GM18909 (cell line): ENCODE results near the gene EPHA3.

Experiments used
- ATAC-seq: cut with Tn5 transposase; IDR thresholded peaks from one replicate; pipeline ENCODE4 v1.9.1; 2021; ENCODE audit warnings: mild to moderate bottlenecking; ENCODE audit not compliant: unreplicated experiment, poor library complexity

Gene EPHA3

GRCh38 chr3:89426060-89426459, 318.6 kb downstream of the EPHA3 start:
- no peak for ATAC-seq

DNA sequence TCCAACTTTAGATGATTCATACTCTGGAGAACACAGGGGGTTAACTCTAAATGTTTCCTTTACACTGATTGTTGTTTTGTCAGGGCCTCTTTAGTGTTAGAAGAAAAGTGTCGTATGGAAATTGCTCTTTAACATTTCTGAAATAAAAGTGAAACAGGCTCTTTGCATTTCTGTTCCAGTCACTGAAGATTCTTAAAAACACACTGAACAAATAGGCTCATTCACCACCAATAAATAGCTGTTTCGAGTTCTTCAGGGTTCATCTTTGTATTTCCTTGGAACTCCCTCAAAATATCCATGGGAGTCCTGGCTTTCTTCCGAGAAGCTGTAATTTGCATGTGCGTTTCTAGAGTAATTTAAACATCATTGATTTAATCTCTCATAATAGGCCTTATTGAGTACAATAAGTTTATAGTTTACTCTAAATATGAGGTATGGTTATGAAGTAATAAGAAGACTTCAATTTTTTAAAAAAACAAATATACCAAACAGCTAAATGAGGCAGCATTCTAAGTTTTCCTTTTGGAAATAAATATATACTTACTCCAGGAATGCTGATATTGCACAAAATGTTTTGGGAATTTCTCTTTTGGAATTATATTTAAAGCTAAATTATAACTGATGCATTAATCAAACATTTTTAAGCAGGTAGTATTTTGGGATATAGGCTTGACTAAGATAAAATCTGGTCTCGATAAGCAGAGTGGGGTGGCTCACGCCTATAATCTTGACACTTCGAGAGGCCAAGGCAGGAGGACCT, 327.4 kb downstream of the EPHA3 start:
- no peak for ATAC-seq

DNA sequence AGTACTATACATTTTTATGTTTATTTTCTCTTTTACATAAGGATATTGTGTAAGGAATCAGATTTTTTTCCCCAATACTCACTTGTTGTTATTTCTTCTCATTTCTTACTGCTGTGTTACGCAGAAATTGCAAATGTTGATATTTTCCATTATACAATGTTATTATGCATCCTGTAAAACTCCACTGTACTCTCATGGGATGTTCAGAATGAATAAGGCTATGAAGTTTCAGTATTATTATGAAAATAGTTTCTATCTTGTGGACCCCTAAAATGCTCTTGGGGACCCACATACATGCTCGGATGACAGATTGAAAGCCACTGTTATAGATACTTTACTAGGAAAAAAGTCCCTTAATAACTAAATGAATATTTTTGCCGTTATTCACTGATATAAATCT, 329.4 kb downstream of the EPHA3 start:
- no peak for ATAC-seq

DNA sequence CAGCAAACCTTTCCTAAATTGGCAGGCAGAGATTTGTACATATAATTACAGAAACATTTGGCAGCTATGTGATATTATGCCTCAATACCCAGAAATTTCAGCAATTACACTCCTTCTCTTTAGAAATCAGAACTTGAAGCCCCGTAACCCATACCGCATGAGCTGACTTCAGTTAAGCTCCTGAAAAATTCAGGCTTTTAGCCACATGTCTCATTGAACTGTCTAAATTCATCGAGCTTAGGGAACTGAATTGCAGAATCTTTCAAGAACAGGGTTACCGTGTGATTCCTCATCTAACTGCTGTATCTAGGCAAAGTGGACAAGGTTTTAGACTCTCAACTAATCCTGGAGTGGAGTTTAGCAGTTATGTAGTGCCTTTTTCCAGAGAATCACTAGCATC, 333.0 kb downstream of the EPHA3 start:
- ATAC-seq, result no peak

- no peak for ATAC-seq
These were observed 333.7 kb downstream of the EPHA3 start for GRCh38 chr3:89441141-89441540.

DNA sequence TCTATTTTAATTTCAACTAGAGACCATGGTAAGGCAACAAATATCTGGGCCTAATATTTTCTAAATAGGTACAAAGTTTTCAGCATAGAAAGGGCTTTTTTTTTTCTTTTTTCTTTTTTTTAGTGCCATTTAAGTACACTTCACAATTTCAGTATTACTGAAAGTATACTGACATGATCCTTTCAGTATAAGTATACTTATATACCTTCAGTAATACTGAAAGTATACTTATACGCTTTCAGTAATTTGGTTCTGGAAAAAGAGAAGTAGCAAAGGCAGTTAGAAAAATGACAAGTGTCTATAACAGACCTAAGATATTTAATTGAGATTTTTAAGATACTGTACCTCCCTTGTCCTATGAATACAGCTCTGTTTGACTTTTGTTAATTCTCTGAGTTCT, 339.2 kb downstream of the EPHA3 start:
- ATAC-seq, result no peak

DNA sequence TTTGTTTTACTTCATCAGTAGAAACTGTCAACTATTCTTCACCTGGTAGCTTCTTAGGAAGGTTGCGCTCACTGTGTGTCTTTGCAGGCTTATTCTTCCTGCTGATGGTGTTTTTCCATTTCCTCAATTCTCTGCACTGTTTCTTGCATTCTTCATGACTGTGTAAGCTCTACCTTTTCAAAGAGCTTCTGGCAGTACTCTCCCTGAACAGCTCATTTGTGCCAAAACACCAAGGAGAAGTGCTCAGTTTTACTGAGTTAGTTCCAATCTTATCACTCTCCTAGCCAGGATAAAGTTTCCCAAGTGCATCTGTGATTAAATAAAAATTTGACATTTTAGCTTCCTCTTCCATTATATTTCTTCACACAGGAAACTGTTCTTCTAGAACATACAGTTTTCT, 339.8 kb downstream of the EPHA3 start:
- no peak for ATAC-seq

GRCh38 chr3:89449086-89449485, 341.7 kb downstream of the EPHA3 start:
- ATAC-seq, result no peak

GRCh38 chr3:89452066-89452465, 344.6 kb downstream of the EPHA3 start:
- ATAC-seq, result no peak

- ATAC-seq, result no peak
These were observed 347.8 kb downstream of the EPHA3 start for GRCh38 chr3:89455240-89455639.

DNA sequence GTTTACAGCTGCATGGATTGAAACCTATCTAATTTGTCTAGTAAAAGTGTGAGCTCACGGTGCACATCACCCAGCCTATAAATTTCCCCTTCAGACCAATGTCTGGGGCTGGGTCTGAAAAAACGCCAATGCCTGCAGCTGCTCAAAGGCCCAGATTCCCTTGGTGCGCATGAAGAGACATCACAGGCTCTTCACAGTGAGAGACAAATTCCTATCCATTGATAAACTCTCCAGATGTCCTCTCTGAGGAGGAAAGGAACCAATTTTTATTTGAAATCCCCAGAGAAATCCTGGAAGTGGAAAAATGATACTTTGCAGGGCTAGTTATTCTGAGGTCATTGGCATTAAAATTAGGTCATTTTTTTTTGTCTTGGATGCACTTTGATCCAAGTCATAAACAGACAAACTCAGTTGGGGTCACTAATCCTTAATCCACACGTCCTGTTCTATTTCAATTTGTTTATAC, 360.5 kb downstream of the EPHA3 start:
- no peak for ATAC-seq

- no peak for ATAC-seq
These were observed 364.7 kb downstream of the EPHA3 start for GRCh38 chr3:89472101-89472500.

DNA sequence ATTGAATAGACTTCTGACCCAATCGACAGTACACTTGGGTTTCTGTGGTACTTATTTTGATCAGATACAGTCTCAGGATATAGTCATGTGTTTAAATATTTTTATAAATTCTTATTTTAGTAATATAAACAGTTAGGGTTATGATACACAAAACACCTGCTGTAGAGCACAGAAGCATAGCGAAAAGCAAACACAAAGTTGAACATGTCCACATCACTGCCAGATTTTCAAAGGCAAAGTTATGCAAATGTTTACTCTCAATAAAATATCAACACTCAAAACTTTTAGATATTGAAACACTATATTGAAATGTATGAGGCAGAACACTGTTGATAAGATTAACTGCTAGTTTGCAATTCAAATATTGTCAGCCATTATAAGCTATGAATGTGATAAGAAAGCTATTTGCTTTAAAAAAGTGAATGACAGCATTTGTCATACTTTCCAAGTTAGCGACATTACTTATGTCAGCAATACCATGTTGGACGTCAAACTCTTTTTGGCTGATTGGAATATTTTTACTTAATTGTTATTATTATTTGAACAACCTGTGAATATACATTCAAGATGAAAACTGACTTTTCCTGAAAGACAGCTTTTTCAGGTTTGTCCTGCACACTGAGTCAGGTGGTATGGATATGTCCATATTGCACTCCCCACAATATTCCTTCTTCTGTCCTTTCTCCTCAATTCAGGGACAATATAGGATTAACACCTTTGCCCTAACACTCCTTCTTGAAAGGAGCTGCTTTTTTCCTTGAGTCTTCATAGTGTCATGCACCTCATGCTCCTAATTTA, 367.1 kb downstream of the EPHA3 start:
- no peak for ATAC-seq

DNA sequence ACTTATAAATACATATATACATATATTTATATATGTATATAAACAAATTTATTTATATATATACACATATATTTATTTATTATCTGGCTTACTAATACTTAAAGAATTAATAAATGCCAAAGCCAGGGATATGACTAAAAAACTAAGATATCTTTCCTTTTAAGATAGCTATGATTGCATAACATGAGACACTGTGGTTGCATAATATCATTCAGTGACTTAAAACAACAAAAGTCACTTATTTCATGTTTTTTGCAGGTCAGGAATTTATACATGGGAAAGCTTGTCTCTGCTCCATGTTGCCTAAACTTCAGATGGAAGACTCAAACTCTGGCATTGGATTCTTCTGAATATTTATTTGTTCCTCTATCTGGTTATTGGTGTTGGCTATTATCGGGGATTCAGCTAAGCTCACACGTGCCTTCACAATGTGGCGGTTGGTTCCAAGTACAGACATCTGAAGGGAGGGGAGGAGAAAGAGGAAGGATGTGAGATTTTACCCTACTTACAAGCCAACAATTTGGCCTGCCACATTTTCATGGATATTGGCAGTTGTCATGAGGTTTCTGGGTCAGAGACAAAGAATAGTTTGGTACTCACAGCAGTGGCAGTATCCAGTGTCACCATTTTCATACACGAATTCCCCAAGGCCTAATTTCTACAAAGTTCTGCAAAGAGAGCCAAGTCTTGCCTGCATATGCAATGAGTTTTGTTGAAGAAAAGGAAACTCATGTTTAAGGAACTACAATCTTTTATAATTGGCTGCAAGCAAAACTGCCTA, 381.6 kb downstream of the EPHA3 start:
- ATAC-seq, result no peak

DNA sequence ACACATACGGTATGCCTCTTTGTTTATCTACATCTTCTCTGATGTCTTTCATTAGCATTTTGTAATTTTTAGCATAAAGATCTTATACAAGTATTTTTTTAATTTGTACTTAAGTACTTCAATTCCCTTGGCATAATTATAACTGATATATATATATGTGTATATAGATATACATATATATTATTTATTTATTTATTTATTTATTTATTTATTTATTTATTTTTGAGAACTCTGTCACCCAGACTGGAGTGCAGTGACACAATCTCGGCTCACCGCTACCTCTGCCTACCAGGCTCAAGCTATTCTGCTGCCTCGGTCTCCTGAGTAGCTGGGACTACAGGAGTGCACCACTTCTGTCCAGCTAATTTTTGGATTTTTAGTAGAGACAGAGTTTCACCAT, 382.7 kb downstream of the EPHA3 start:
- ATAC-seq, result no peak

DNA sequence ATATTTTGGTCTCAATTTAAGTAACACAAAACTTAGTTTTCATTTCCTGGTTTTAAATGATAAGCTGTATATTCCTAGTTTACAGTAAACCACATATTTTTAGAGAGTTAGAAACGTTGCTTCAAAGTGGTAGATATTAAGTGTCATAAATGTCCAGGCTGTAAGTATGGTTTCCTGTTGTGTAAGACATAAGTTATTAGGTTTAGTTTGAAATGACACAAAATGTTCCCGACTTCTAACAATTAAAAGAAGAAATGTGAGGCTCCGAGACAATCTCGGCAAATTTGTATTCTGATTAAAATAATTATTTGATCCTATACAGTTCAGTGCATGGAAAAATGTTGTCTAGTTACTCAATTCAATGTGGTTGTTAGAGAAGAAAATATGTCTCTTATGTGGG, 387.3 kb downstream of the EPHA3 start:
- ATAC-seq, result no peak

- no peak for ATAC-seq
These were observed 396.5 kb downstream of the EPHA3 start for GRCh38 chr3:89503891-89504391.

- ATAC-seq, result no peak
These were observed 397.0 kb downstream of the EPHA3 start for GRCh38 chr3:89504432-89504831.

DNA sequence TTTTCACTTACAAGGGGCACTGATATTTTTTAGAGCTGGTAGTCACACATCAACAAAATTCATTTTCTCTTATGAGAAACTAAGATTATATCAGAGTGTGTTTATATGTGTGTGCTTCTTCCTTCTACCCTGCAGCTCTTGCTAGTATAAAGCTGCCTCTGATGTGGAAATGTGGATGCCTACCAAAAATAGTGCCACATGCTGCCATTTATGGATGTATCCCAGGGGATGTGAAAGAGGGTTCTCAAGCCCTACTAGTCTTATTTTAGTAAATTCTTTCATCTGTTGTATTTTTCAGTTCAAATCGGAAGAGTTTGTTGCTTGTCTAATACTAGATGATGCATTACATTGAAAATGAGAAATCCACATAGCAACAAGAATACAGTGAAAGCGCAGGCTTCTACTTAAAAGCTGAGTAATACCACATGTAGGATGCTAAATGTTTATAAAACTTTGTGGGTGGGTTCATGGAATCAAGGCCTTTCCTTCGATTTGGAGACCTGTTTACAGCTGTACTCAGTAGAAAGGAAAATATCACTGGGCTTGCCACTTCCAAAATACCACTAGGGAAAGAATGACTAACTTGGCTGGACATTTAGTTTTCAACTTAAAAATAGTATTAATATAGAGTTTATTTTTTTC, 399.2 kb downstream of the EPHA3 start:
- no peak for ATAC-seq

GRCh38 chr3:89521328-89521727, 413.9 kb downstream of the EPHA3 start:
- ATAC-seq, result no peak
